ENCODE data around the gene IMPDH1. TPM values are rescaled to one million over a fixed set of nuclear protein-coding genes. Genes with fewer than 3 reads are reported as not detected.

IMPDH1 gene
- total and polyA plus RNA-seq, 4 donors, result 2.4 to 11.1 (median 5.2) TPM

GRCh38 chr7:128359939-128360338 lies 49.8 kb downstream of the IMPDH1 start (continued):
- TF ChIP-seq CTCF (IDR thresholded peaks at IDR 0.05; ENCODE audit: low read depth, low read length, missing input control) (no peak), SP1 (IDR thresholded peaks at IDR 0.05) (no peak)

- H3K4me3 ChIP-seq (ENCODE audit: low read depth in 1 of 3, low read length in 3 of 3), result no peak overlapping the region
- no peak overlapping the region for H3K9ac ChIP-seq (ENCODE audit: low read depth in 1 of 2, low read length in 2 of 2)
- 88% methylated on average over 12 of the region's 12 CpGs for WGBS
- H3K36me3 ChIP-seq (ENCODE audit: control insufficient read depth in 4 of 4, insufficient read depth in 3 of 4, low read depth in 1 of 4, low read length in 3 of 4), result no peaks in the 10 kb centered on the region
- TF ChIP-seq RAD21 (IDR thresholded peaks at IDR 0.05), result no peak
- TF ChIP-seq FOXA2 (IDR thresholded peaks at IDR 0.05), result no peak
- TF ChIP-seq REST (IDR thresholded peaks at IDR 0.05), result no peak
- no peak for TF ChIP-seq YY1 (IDR thresholded peaks at IDR 0.05)
- no peak for TF ChIP-seq FOXA1 (IDR thresholded peaks at IDR 0.05)
- no peak for TF ChIP-seq EGR1 (IDR thresholded peaks at IDR 0.05; ENCODE audit: low read depth in 2 of 2)
- no peak for TF ChIP-seq JUND (IDR thresholded peaks at IDR 0.05)
- TF ChIP-seq SP1 (IDR thresholded peaks at IDR 0.05), result no peak
- no peak for TF ChIP-seq HNF4A (conservative IDR thresholded peaks at IDR 0.05)
- no peak for TF ChIP-seq MAX (IDR thresholded peaks at IDR 0.05)
- no peak for TF ChIP-seq CTCF (IDR thresholded peaks at IDR 0.05; ENCODE audit: low read depth, low read length, missing input control)
- no peak for TF ChIP-seq GABPA (IDR thresholded peaks at IDR 0.05 in 1 of 2, conservative IDR thresholded peaks at IDR 0.05 in 1 of 2)
- TF ChIP-seq TAF1 (conservative IDR thresholded peaks at IDR 0.05), result no peak
- no peak for TF ChIP-seq RXRA (IDR thresholded peaks at IDR 0.05)
- no peak for TF ChIP-seq HNF4G (IDR thresholded peaks at IDR 0.05)
- no peak for TF ChIP-seq NR2F2 (IDR thresholded peaks at IDR 0.05)
- TF ChIP-seq ATF3 (IDR thresholded peaks at IDR 0.05), result no peak
- H3K27me3 ChIP-seq (ENCODE audit: control insufficient read depth in 4 of 4, insufficient read depth in 4 of 4, low read length in 3 of 4), result no peaks in the 10 kb centered on the region
- H3K4me1 ChIP-seq (ENCODE audit: control insufficient read depth in 4 of 4, insufficient read depth in 4 of 4, low read length in 3 of 4), result peaks cover 7 to 15% (median 10%) of the 10 kb centered on the region in 4 donors
- H3K27ac ChIP-seq (ENCODE audit: low read depth in 1 of 2, low read length in 2 of 2), result no peak overlapping the region
- DNase-seq (ENCODE audit: low spot score), result no peak
- no peaks in the 10 kb centered on the region for H3K9me3 ChIP-seq (ENCODE audit: control insufficient read depth in 4 of 4, low read length in 3 of 4)
These were observed 50.4 kb downstream of the IMPDH1 start for GRCh38 chr7:128359336-128359735.
